Glutamatergic neuron (in vitro differentiated cells): ENCODE results near the gene OOSP1. TPM values are rescaled to one million over a fixed set of nuclear protein-coding genes. Genes with fewer than 3 reads are reported as not detected.

Source experiments
- DNase-seq: peaks from one replicate; pipeline ENCODE4 v3.0.0; 2022
- H3K27ac Mint-ChIP-seq: one replicate; pipeline ENCODE4 v1.8.0; 2020; ENCODE audit warnings: mild to moderate bottlenecking, mixed read lengths, inconsistent platforms; ENCODE audit not compliant: unreplicated experiment
- H3K27me3 Mint-ChIP-seq: one replicate; pipeline ENCODE4 v1.8.0; 2020; ENCODE audit warnings: mild to moderate bottlenecking, moderate library complexity, mixed read lengths, inconsistent platforms; ENCODE audit not compliant: unreplicated experiment
- H3K36me3 Mint-ChIP-seq: one replicate; pipeline ENCODE4 v1.8.0; 2020; ENCODE audit warnings: mild to moderate bottlenecking, mixed read lengths, inconsistent platforms; ENCODE audit not compliant: unreplicated experiment
- H3K4me1 Mint-ChIP-seq: one replicate; pipeline ENCODE4 v1.8.0; 2020; ENCODE audit warnings: mild to moderate bottlenecking, low read depth, mixed read lengths, inconsistent platforms; ENCODE audit not compliant: unreplicated experiment
- H3K4me3 Mint-ChIP-seq: one replicate; pipeline ENCODE4 v1.8.0; 2020; ENCODE audit warnings: mild to moderate bottlenecking, mixed read lengths, inconsistent platforms; ENCODE audit not compliant: unreplicated experiment
- H3K9me3 Mint-ChIP-seq: one replicate; pipeline ENCODE4 v1.8.0; 2020; ENCODE audit warnings: mild to moderate bottlenecking, moderate library complexity, mixed read lengths, inconsistent platforms; ENCODE audit not compliant: unreplicated experiment
- total RNA-seq: library from RNA; stranded (reverse); fragmentation: NEBNext Ultra II Directional; extraction: Animal tissue kit (Norgen Biotek cat#: 25700); gene quantifications from one replicate; pipeline ENCODE4 v1.2.1, GENCODE V29; 2021; ENCODE audit not compliant: unreplicated experiment
- TF ChIP-seq, protein P1 (sequence below): fragments of 200-600 bp; sonication (generic); IDR thresholded peaks from one replicate; pipeline ENCODE4 v1.5.0; 2021; ENCODE audit not compliant: partially characterized antibody, unreplicated experiment

Gene OOSP1
- total RNA-seq, 1 donor from 2014 or later = 0.54 TPM

DNA sequence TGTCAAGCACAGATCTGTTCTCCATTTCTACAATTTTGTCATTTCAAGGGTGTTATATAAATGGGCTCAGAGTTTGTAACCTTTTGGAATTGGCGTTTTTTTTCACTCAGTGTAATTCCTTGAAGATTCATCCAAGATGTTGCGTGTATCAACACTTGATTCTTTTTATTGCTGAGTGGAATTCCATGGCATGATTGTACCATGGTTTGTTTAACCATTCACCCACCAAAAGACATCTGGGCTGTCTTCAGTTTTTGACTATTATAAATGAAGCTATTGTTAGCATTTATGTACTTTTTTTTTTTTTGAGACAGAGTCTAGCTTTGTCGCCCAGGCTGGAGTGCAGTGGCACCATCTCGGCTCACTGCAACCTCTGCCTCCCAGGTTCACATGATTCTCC lies 2.9 kb downstream of the OOSP1 start:
- Mint-ChIP-seq H3K4me3 (no peak overlapping the region), H3K9me3 (no peaks in the 10 kb centered on the region), H3K4me1 (peaks cover 2% of the 10 kb centered on the region), H3K27me3 (peaks cover 2% of the 10 kb centered on the region), H3K27ac (no peak overlapping the region), H3K36me3 (no peaks in the 10 kb centered on the region)
- TF ChIP-seq, protein P1, sequence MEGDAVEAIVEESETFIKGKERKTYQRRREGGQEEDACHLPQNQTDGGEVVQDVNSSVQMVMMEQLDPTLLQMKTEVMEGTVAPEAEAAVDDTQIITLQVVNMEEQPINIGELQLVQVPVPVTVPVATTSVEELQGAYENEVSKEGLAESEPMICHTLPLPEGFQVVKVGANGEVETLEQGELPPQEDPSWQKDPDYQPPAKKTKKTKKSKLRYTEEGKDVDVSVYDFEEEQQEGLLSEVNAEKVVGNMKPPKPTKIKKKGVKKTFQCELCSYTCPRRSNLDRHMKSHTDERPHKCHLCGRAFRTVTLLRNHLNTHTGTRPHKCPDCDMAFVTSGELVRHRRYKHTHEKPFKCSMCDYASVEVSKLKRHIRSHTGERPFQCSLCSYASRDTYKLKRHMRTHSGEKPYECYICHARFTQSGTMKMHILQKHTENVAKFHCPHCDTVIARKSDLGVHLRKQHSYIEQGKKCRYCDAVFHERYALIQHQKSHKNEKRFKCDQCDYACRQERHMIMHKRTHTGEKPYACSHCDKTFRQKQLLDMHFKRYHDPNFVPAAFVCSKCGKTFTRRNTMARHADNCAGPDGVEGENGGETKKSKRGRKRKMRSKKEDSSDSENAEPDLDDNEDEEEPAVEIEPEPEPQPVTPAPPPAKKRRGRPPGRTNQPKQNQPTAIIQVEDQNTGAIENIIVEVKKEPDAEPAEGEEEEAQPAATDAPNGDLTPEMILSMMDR = no peak
- DNase-seq = no peak

DNA sequence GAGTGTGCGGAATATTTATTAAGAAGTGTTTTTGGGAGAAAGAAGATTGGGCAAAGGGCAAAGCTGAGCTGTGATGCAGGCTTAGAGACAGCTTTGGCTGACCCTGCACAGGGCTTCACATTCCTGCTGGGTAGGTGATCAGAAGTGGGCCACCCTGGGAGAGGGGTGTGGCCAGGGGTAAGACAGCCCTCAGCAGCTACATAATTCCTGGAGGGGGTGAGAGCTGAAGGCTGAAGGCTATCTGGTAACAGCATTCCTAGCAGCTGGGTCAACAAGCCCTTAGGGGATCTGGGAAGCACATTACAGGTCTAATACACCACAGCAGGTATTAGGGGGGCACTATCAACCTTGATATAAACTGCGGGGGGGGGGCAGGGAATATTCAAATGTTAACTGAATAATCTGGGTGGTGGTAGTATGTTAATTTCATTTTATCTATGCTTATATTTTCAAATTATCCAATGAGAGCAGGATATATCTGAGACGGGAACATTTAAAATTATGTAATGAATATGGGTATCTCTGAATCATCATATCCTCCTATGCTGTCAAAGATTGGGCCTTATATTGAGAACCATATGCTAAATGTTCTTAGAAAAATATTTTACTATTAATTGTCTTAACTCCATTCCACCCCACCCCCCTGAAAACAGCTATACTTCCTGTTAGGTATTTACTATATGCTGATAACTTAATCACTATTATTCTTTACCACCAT lies 5.9 kb downstream of the OOSP1 start:
- TF ChIP-seq, protein P1 = no peak
- Mint-ChIP-seq H3K9me3 (no peaks in the 10 kb centered on the region), H3K27ac (peak overlapping the region; percentile 89), H3K27me3 (peaks cover 2% of the 10 kb centered on the region), H3K4me3 (no peak overlapping the region), H3K36me3 (no peaks in the 10 kb centered on the region), H3K4me1 (peaks cover 4% of the 10 kb centered on the region)
- DNase-seq = no peak

DNA sequence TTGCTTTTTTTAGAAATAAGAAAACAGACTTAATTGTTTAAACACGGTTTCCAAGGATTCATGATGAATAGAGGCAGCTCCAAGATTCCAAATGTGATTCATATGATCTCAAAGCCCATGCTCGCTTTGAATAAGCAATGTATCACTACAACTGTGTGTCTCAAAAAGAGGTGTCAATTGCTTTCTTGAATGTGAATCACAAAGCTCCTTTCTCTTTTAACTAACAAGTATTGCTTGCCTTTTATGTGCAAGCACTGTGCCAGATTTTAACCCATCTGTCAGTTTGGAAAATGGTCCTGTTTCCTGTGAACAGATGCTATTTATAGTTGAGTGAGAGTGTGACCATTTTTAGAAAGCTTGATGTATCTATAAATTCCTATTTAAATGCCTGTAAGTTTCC lies 6.5 kb downstream of the OOSP1 start:
- H3K36me3 Mint-ChIP-seq = no peaks in the 10 kb centered on the region
- TF ChIP-seq, protein P1 = no peak
- H3K4me1 Mint-ChIP-seq = peaks cover 4% of the 10 kb centered on the region
- DNase-seq = no peak
- H3K9me3 Mint-ChIP-seq = no peaks in the 10 kb centered on the region
- H3K4me3 Mint-ChIP-seq = no peak overlapping the region
- H3K27ac Mint-ChIP-seq = peak overlapping the region; percentile 89
- H3K27me3 Mint-ChIP-seq = no peaks in the 10 kb centered on the region

DNA sequence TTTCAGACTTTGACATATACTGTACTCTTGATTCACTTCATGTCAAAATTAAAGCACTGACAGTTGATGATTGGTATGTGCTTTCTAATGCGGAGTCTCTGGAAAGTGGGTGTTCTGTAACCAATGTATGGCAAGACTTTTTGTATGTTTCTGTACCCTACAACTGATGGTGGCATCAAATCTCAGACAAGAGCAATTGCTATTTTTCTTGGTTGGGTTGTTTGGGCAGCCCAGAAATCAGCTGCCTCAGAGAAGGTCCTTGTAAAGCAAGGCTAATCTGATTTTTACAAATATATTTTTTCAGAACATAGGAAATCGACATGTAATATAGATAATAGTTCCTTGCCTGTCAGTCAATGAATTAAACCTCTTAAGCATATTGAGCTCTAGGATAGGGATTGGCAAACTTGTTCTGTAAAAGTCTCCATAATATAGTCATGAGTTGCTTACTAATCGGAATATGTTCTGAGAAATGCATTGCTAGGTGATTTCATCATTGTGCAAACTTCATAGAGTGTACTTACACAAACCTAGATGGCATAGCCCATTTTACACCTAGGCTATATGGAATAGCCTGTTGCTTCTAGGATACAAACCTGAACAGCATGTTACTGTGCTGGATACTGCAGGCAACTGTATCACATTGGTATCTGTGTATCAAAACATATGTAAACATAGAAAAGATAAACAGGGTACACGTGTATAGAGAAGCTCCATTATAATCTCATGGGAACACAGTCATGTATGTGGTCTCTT lies 15.4 kb downstream of the OOSP1 start:
- Mint-ChIP-seq H3K4me1 (no peaks in the 10 kb centered on the region), H3K4me3 (no peak overlapping the region), H3K27ac (no peak overlapping the region), H3K27me3 (no peaks in the 10 kb centered on the region), H3K9me3 (no peaks in the 10 kb centered on the region), H3K36me3 (no peaks in the 10 kb centered on the region)
- TF ChIP-seq, protein P1 = no peak
- no peak for DNase-seq

DNA sequence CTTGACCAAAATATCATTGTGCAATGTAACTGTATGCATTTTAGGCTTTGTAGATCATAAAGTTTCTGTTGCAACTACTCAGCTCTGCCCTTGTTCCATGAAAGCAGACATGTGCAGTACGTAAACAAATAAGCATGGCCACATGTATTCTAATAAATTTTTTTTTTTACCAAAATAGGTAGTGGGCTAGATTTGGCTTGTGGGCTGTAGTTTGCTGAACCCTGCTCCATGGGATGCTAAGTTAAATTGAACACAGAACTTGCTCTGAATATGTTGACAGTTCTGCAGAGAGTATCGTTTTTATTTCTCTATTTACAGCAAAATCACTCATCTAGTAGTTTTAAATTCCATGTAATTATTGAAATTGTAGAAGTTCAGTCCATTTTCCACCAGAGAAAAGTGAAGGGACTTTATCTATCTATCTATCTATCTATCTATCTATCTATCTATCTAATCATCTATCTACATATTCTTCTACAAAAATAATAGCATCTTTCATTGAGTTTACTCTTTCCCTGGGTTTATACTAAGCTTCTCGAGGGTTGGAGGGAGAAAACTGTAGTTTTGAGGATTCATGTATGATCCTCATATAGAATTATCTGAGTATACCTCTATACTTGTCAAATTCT lies 16.1 kb downstream of the OOSP1 start:
- Mint-ChIP-seq H3K27ac (no peak overlapping the region), H3K36me3 (no peaks in the 10 kb centered on the region), H3K4me1 (no peaks in the 10 kb centered on the region), H3K27me3 (no peaks in the 10 kb centered on the region), H3K4me3 (no peak overlapping the region), H3K9me3 (no peaks in the 10 kb centered on the region)
- no peak for DNase-seq
- TF ChIP-seq, protein P1 = no peak
